ENCODE results near the gene EHBP1L1. TPM values are rescaled to one million over a fixed set of nuclear protein-coding genes. Genes with fewer than 3 reads are reported as not detected.

EHBP1L1 gene
- total RNA-seq, 4 donors from 2014 or later, result 46.5 to 101 (median 87.4) TPM

GRCh38 chr11:65558002-65558929 lies 17.6 kb upstream of the EHBP1L1 start, which contains the start of gene LTBP3:
Gene LTBP3 (minus strand): TSS chr11:65558359. CDS start chr11:65557959, 400 bp downstream.
- H3K36me3 ChIP-seq, result peaks cover 0 to 10% (median 0%) of the 10 kb centered on the region in 3 donors
- peak in 2 of 4 donors; percentile 19 to 51 for TF ChIP-seq POLR2A (IDR thresholded peaks at IDR 0.05)
- peak in 1 of 6 experiments; percentile 5 for TF ChIP-seq CTCF (IDR thresholded peaks at IDR 0.05)
- no peaks in the 10 kb centered on the region for H3K27me3 ChIP-seq
- peaks cover 58 to 80% (median 59%) of the 10 kb centered on the region in 3 donors for H3K4me1 ChIP-seq
- no peak for DNase-seq
- no peaks in the 10 kb centered on the region for H3K9me3 ChIP-seq
- peak within 1 kb of the TSS; percentile 46 to 83 (median 63) for H3K4me3 ChIP-seq
- 1 to 3% methylated on average over 18 to 22 of the region's 79 CpGs for WGBS, 2 donors
- peak within 1 kb of the TSS; percentile 78 to 95 (median 92) for H3K27ac ChIP-seq
- intact Hi-C loops (cut with DNase I), result no loop called here

- peak overlapping the region in 3 of 4 donors; percentile 58 to 83 (median 68) for H3K4me3 ChIP-seq
- no peaks in the 10 kb centered on the region for H3K27me3 ChIP-seq
- no peaks in the 10 kb centered on the region for H3K9me3 ChIP-seq
- no peak for TF ChIP-seq POLR2A (IDR thresholded peaks at IDR 0.05)
- intact Hi-C loops (cut with DNase I), result no loop called here
- H3K27ac ChIP-seq, result peak overlapping the region; percentile 78 to 95 (median 92)
- H3K4me1 ChIP-seq, result peaks cover 57 to 73% (median 59%) of the 10 kb centered on the region in 3 donors
- DNase-seq, result no peak
- 66 to 71% methylated on average over 4 to 6 of the region's 19 CpGs for WGBS, 2 donors
- peaks cover 0 to 3% (median 0%) of the 10 kb centered on the region in 3 donors for H3K36me3 ChIP-seq
Observed at GRCh38 chr11:65558930-65559509, 16.8 kb upstream of the EHBP1L1 start.

DNA sequence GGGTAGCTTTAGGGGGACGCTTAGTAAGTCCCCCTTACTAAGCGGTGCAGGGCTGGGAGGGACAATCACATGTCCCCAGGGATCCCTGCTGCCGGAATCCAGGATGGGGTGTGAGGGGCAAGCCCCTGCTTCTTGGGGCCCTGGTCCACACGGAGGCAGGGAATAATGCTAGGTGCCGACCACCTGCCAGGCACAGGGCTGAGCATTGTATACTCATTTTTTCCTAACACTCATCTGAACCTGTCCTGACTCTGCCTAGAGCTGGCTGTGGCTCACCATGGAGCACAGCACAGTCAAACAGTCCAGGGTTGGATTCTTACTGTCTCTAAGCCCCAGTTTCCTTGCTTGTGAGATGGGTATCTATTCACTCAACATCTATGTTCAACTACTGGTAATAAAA lies 16.3 kb upstream of the EHBP1L1 start:
- Histone ChIP-seq H3K4me3 (no peak overlapping the region), H3K9me3 (no peaks in the 10 kb centered on the region), H3K36me3 (no peaks in the 10 kb centered on the region), H3K27me3 (no peaks in the 10 kb centered on the region), H3K4me1 (peaks cover 52 to 67% (median 55%) of the 10 kb centered on the region in 3 donors), H3K27ac (peak overlapping the region; percentile 78 to 95 (median 92))
- TF ChIP-seq POLR2A (IDR thresholded peaks at IDR 0.05) (no peak), CTCF (IDR thresholded peaks at IDR 0.05) (no peak)
- intact Hi-C loops (cut with DNase I), result no loop called here
- WGBS, 2 donors, result 55 to 70% methylated on average over 4 to 5 of the region's 5 CpGs
- no peak for DNase-seq

DNA sequence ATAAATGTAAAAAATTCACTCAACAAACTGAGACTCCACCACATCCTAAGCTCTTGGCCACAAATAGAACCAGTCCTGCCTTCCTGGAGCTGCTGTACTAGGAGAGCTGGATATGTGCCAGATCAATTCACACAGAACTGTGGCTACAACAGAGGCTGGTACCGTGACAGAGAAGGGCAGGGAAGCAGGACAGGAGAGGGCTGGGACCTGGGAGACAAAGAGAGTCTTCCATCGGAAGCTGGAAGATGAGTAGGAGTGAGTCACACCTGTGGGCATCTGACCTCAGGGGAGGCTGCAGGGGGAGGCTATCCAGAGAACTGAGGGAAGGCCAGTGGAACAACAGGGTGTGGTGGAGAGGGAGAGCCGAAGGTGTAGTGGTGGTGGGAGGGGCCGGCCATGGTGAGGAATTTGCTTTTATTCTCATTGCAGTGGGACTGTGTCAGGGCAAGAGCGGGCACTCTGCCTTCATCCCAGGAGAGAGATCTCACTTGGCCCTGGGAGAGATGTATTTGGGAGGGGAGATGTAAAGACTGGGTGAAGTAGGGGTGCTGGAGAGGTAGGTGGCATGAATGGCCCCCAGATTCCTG lies 15.8 kb upstream of the EHBP1L1 start:
- Histone ChIP-seq H3K9me3 (no peaks in the 10 kb centered on the region), H3K4me3 (no peak overlapping the region), H3K27me3 (no peaks in the 10 kb centered on the region), H3K4me1 (peaks cover 49 to 62% (median 50%) of the 10 kb centered on the region in 3 donors), H3K36me3 (no peaks in the 10 kb centered on the region), H3K27ac (peak overlapping the region; percentile 78 to 95 (median 92))
- intact Hi-C loops (cut with DNase I), result no loop called here
- 18 to 27% methylated on average over 5 of the region's 5 CpGs for WGBS, 2 donors
- no peak for DNase-seq
- TF ChIP-seq CTCF (IDR thresholded peaks at IDR 0.05) (no peak), POLR2A (IDR thresholded peaks at IDR 0.05) (no peak)

DNA sequence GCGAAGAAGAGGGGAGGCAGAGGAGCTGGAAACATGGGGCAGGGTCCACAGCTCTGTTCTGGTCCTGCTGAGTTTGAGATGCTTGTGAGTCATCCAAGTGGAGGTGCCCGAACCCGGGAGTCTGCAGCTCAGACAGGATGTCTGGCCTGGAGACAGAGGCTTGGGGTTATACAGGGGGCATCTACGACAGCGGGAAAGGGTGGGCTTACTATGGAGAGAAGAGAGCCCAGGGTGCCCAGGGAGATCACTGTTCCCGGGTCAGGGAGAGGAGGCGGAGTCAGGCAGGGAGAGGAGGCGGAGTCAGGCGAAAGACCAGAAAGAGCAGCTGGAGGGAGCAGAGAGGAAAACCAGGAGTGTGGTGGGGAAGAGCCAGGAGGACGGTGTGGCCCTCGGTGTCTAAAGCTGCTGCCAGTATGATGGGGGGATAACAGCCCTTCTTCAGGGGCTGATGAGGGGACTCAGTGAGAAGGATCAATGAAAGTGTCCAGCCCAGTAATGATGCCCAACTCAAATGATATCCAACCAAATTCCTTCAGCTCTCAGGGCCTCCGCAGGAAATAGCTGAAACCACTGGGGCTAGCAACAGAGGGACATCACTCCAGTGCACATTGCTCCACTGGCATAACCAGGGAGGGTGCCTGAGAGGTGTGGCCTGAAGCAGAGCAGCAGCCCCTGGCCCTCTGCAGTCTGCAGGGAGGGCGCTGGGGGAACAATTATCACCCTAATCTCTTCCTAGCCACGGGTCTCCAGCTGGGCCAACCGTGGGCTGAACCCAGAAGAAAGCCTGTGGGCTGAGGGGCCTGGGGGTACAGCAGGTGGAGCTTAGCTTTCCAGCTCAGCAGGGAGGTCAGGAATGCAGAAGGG lies 15.1 kb upstream of the EHBP1L1 start:
- intact Hi-C loops (cut with DNase I), result no loop called here
- WGBS, 2 donors, result 25 to 34% methylated on average over 12 to 15 of the region's 15 CpGs
- Histone ChIP-seq H3K9me3 (no peaks in the 10 kb centered on the region), H3K4me1 (peaks cover 41 to 62% (median 43%) of the 10 kb centered on the region in 3 donors), H3K27ac (peak overlapping the region; percentile 78 to 95 (median 92)), H3K36me3 (no peaks in the 10 kb centered on the region), H3K27me3 (no peaks in the 10 kb centered on the region), H3K4me3 (no peak overlapping the region)
- TF ChIP-seq CTCF (IDR thresholded peaks at IDR 0.05) (no peak), POLR2A (IDR thresholded peaks at IDR 0.05) (no peak)
- no peak for DNase-seq
